ENCODE measurements around the gene TSPYL4. TPM values are rescaled to one million over a fixed set of nuclear protein-coding genes. Genes with fewer than 3 reads are reported as not detected.

The TSPYL4 gene
- polyA plus RNA-seq, 3 donors = 1.8 to 3.6 (median 2.2) TPM

GRCh38 chr6:116239856-116240255 is 14.0 kb downstream of the TSPYL4 start:
- H3K36me3 ChIP-seq (replicated peaks in 1 of 2; ENCODE audit: control insufficient read depth in 1 of 2, insufficient read depth in 2 of 2, low read length in 2 of 2) = peaks cover 12 to 33% of the 10 kb centered on the region in 2 donors
- Mint-ChIP-seq H3K27me3 (ENCODE audit: low read depth in 3 of 3) (no peaks in the 10 kb centered on the region), H3K4me1 (peaks cover 3% of the 10 kb centered on the region), H3K4me3 (no peak overlapping the region), H3K36me3 (peaks cover 22 to 30% of the 10 kb centered on the region in 2 donors), H3K9me3 (peaks cover 0 to 1% (median 0%) of the 10 kb centered on the region in 7 donors), H3K27ac (no peak overlapping the region)
- H3K9me3 ChIP-seq (replicated peaks in 1 of 2; ENCODE audit: control insufficient read depth in 1 of 2, insufficient read depth in 1 of 2, low read length in 2 of 2) = no peaks in the 10 kb centered on the region
- H3K27ac ChIP-seq (ENCODE audit: low read depth in 1 of 2, low read length in 2 of 2) = no peak overlapping the region
- no peak overlapping the region for H3K4me2 ChIP-seq (replicated peaks; ENCODE audit: extremely low read depth, low read length, poor library complexity, severe bottlenecking)
- WGBS (ENCODE audit: insufficient coverage) = 100% methylated on average over 1 of the region's 1 CpG
- intact Hi-C loops (cut with micrococcal nuclease) = no loop called here
- no peaks in the 10 kb centered on the region for H3K27me3 ChIP-seq (ENCODE audit: control insufficient read depth in 2 of 2, insufficient read depth in 2 of 2, low read length in 2 of 2)
- H3K9ac ChIP-seq (ENCODE audit: insufficient read depth, low read length, poor library complexity, severe bottlenecking) = no peak overlapping the region
- H3K4me3 ChIP-seq (replicated peaks in 1 of 3; ENCODE audit: low read depth in 2 of 3, low read length in 3 of 3) = no peak overlapping the region
- H3K79me2 ChIP-seq (ENCODE audit: insufficient read depth, low read length) = no peaks in the 10 kb centered on the region
- H4K20me1 ChIP-seq (ENCODE audit: insufficient read depth, low read length) = no peaks in the 10 kb centered on the region
- H3K4me1 ChIP-seq (ENCODE audit: control insufficient read depth in 1 of 2, insufficient read depth in 2 of 2, low read length in 2 of 2) = no peaks in the 10 kb centered on the region
- no peak for DNase-seq
- no peak overlapping the region for H2AFZ ChIP-seq (ENCODE audit: insufficient read depth, low read depth, low read length, poor library complexity, severe bottlenecking)
- TF ChIP-seq CTCF (IDR thresholded peaks at IDR 0.05) = no peak

GRCh38 chr6:116239256-116239655 is 14.6 kb downstream of the TSPYL4 start:
- peaks cover 0 to 1% (median 0%) of the 10 kb centered on the region in 7 donors for H3K9me3 Mint-ChIP-seq
- Histone ChIP-seq H3K36me3 (replicated peaks in 1 of 2; ENCODE audit: control insufficient read depth in 1 of 2, insufficient read depth in 2 of 2, low read length in 2 of 2) (peaks cover 12 to 28% of the 10 kb centered on the region in 2 donors), H3K79me2 (ENCODE audit: insufficient read depth, low read length) (no peaks in the 10 kb centered on the region), H3K27me3 (ENCODE audit: control insufficient read depth in 2 of 2, insufficient read depth in 2 of 2, low read length in 2 of 2) (no peaks in the 10 kb centered on the region), H3K9me3 (replicated peaks in 1 of 2; ENCODE audit: control insufficient read depth in 1 of 2, insufficient read depth in 1 of 2, low read length in 2 of 2) (no peaks in the 10 kb centered on the region), H3K4me2 (replicated peaks; ENCODE audit: extremely low read depth, low read length, poor library complexity, severe bottlenecking) (no peak overlapping the region), H3K4me1 (ENCODE audit: control insufficient read depth in 1 of 2, insufficient read depth in 2 of 2, low read length in 2 of 2) (no peaks in the 10 kb centered on the region), H2AFZ (ENCODE audit: insufficient read depth, low read depth, low read length, poor library complexity, severe bottlenecking) (no peak overlapping the region), H3K9ac (ENCODE audit: insufficient read depth, low read length, poor library complexity, severe bottlenecking) (no peak overlapping the region), H3K4me3 (replicated peaks in 1 of 3; ENCODE audit: low read depth in 2 of 3, low read length in 3 of 3) (no peak overlapping the region), H3K27ac (ENCODE audit: low read depth in 1 of 2, low read length in 2 of 2) (no peak overlapping the region), H4K20me1 (ENCODE audit: insufficient read depth, low read length) (no peaks in the 10 kb centered on the region)
- peaks cover 3% of the 10 kb centered on the region for H3K4me1 Mint-ChIP-seq
- TF ChIP-seq CTCF (IDR thresholded peaks at IDR 0.05) = no peak
- H3K27ac Mint-ChIP-seq = no peak overlapping the region
- H3K27me3 Mint-ChIP-seq (ENCODE audit: low read depth in 3 of 3) = no peaks in the 10 kb centered on the region
- no CpG with 5 or more reads among the region's 2 CpGs for WGBS (ENCODE audit: insufficient coverage)
- DNase-seq = no peak
- intact Hi-C loops (cut with micrococcal nuclease) = no loop called here
- no peak overlapping the region for H3K4me3 Mint-ChIP-seq
- peaks cover 19 to 27% of the 10 kb centered on the region in 2 donors for H3K36me3 Mint-ChIP-seq

Data from CD14-positive monocyte (primary cell).